Renal cortical epithelial cell (primary cell): ENCODE results near the gene UBE2O. TPM values are rescaled to one million over a fixed set of nuclear protein-coding genes. Genes with fewer than 3 reads are reported as not detected.
A peak's percentile ranks its signal among the peaks of the same experiment; 100 is the strongest.

Experiments
- DNase-seq: peaks from one replicate; pipeline ENCODE4 v3.0.0-alpha.2; 2011; ENCODE audit warnings: low read depth
- total RNA-seq: library from RNA; depleted of rRNA; stranded (reverse); fragments of >200 nt; gene quantifications from 2 replicates; pipeline ENCODE4 v1.2.3, GENCODE V29; 2014

Gene UBE2O
- total RNA-seq, 1 donor from 2014 or later = 36.8 TPM

- no peak for DNase-seq
Measured at GRCh38 chr17:76415786-76416185, 37.2 kb downstream of the UBE2O start.

GRCh38 chr17:76414334-76415295 is 38.3 kb downstream of the UBE2O start:
- no peak for DNase-seq

DNA sequence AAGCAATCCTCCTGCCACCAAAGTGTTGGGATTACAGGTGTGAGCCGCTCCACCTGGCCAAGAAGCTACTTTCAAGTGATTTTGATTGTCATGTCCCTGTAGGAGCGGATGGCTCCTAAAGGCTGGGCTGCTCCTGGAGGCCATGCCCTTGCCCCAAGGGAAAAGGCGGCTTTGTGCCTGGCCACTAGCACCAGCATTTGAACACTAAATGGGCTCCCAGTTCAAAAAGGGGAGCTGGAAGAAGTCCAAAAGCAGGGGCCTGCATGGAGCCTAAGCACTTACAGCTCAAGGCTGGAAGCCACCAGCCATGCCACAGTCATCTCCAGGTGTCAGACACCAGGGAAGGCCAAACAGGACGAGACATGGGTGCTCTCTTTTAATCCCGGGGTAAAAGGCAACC is 41.7 kb downstream of the UBE2O start:
- no peak for DNase-seq

GRCh38 chr17:76410328-76410965 is 42.5 kb downstream of the UBE2O start:
- DNase-seq = no peak

DNA sequence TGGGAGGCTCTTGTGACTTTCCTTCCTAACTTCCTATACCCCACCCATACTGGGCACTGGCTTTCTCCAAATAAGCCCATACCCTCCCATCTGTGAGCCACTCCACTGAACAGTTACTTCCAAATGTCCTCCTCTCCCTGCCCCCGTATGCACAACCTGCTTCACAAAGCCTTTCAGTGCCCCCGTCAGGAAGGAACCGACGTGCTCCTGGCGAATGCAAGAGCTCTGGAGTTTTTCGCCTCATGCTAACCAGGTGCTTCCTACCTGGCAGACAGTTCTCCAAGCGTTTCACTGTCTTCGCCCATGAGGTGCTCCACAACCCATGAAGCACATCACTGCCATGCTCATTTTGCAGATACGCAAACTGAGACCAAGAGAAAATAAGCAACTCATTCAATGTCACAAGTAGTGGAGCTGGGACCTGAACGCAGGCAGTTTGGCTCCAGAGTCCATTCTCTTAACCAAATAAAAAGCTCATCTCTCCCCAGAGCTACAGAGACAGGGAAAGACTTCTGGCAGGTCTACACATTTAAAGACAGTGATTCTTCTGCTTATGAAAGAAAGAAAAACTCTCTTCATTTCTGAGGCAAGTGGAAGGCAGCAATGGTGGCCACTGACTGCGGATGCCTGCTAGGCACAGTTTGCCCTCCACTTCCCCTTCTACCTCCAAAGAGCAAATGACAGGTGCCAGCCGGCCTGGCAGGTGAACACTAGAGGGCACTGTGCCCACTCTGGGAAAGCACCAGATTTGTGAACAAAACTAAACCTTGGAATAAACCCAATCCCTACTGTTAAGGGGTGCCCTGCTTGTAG is 44.7 kb downstream of the UBE2O start:
- peak; percentile 41 for DNase-seq

- no peak for DNase-seq
Measured at GRCh38 chr17:76407509-76407908, 45.4 kb downstream of the UBE2O start.

DNA sequence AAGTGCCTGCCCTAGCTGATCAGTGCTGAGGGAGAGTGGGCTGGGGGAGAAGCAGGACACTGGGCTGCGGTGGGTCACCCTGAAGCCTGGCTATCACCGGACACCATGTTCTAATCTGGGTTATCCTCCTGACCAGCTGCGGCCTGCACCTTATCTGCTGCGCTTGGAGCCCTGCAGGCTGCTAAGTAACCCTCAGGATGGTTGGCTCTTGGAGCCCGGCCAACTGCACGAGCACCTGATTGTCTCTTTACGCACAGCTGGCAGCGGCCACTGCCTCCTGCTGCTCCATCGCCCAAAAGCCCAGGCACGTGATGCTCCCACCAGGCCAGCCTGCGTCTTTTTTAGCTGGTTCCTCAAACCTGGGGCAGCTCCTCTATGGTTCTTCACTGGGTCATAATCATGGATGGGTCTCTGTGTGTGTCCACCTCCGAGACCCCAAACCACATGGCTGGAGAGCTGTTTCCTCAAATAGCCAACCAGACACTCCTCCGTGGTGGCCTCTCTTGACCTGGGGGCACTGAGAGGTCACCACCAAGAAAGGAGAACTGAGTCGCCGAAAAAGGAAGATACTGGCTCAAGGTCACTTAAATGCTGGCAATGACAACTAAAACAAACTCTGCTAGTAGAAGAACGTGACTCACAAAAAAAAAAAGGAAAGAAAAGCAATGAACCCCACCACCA is 46.8 kb downstream of the UBE2O start:
- no peak for DNase-seq

DNA sequence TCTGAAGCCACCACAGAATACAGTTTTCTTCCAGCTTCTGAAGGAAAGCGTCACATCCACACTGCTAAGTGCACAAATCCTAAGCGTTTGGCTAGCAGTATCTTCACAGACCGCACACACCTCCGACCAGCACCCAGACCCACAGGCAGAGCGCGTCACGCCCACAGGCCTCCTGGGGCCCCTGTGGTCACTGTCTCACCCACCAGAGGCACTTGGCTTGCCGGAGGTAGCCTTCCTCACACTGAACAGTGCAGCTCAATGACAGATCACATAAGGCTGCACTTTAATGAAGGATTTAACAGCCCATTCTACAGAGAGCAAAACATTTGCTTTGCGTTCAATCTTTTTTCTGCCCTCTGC is 47.4 kb downstream of the UBE2O start:
- no peak for DNase-seq

GRCh38 chr17:76404976-76405563 is 47.9 kb downstream of the UBE2O start:
- no peak for DNase-seq

GRCh38 chr17:76404256-76404655 is 48.7 kb downstream of the UBE2O start:
- DNase-seq = no peak

DNA sequence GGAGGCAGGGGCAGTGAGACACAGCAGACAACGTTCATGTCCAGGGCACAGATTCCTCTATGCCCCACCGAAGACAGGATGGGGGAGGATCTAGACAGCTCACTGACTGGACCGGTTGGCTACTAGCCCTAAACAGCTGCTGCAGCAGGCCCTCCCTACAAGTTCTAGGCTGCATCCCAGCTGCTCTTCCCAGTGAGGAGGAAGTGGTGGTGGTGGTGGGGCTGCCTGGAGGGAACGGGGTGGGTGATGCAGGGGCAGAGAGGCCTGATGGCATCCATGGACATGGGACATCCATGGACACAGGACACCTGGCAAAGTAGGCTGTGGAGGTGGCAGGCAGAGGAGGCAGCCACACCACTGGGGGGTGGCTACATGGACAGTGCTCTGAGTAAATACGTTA is 50.2 kb downstream of the UBE2O start:
- no peak for DNase-seq

DNA sequence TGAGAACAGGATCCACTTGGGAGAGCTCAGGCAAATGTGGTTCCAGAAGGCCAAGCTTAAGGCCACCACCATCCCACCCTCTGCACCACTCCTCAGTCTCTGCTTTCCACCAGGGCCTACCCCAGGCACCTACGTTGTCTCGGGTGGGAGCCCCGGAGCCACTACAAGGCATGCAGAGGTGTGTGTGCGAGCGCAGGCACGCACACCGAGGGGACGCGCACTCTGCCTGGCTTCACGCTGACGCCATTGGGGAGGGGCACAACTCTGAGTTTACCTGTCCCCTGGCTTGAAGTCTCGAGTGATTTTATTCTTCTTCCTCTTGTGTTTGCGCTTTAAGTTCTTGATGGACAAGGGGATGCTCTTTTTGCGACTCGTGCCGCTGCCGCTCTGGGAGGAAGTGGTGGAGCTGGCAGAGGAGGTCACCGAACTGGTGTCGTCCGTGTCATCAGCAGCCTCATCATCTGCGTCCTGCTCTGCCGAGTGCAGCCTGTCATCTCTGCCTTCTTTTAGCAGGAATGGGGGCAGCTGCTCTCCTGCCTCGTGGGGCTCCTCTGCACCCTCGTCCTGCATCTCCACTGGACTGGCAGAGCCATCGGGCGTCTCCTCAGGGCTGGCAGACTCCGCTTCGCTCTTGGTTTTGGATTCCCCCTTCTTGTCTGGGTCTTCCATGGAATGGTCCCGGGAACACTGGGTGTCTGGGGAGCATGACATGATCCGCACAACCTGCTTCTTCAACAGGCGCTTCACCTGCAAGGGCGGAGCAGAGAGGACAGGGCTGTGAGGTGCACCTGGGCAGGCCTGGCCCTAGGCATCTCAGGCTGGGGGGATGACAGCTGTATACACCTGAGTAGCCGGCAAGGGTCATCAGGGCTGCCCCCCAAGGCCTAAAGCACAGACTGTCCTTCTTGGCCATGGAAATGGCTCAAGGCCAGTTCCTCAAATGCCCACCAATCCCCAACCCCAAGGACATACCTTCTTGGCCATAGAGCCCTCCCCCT is 53.5 kb downstream of the UBE2O start:
- DNase-seq = no peak

DNA sequence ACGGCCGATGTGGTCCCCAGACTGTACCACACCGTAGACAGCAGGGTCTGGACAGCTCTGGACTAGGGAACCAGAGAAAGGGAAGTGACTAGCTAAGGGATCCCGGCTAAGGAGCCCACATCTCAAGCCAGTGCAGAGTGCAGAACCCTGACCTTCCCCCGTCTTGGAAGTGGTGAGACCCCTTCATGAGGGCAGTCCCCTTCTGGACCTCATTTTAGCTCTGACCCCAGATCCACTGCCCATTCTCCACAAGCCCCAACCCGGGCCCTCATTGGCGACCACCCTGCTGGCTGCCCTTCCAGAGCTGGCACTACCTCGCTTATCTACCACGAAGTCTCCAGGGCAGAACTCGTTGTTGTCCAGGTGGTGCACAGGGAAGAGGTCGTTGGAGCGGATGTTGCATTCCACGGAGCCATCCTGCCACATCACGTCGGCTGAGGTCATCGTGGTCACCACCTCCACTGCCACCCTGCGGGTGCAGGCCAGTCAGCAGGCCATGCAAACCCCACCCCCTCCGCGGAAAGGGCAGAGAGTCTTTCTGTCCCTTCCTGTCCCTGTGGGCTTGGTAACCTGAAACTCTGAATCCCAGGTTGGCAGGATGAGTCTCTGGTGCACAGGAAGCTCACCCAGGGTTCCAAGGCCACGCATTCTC is 54.3 kb downstream of the UBE2O start:
- DNase-seq = no peak

GRCh38 chr17:76397687-76398522 is 55.0 kb downstream of the UBE2O start:
- DNase-seq = peak; percentile 75

DNA sequence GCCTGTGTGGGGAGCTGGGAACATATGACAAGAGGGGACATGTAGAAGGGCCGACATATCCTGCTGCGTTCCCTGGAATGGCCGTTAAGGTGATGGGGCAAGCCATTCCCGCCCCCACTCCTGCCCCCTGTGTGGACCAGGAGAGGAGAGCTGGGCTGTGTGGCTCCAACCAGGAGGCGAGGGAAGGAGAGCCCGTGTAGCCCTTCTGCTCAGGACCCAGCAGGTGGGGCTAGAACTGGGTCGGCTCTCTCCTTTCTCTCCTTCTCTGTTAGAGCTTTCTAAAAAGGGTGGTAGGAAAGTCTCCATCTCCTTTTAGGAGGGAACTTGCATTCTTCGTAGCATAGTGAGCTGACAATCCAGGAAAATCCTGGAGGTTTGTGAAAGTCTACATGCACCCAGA is 55.8 kb downstream of the UBE2O start:
- DNase-seq = no peak

DNA sequence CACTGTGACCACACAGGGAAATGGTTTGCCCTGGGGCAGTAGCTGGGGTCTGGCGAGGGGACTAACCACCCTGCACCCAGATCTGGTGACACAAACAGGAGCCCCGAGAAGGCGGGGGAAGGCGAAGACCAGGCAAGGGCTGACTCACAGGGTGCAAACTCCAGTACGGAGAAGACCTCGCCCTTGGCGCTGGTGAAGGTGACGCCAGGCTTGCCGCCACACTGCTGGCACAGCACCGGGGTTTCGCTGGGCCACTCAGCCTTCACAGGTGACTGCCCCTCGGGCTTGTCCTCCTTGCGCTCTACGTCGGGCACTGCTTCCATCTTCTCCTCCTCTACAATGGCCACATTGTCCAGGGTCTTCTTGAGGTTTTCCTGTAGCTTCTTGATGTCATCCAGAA is 57.0 kb downstream of the UBE2O start:
- no peak for DNase-seq

DNA sequence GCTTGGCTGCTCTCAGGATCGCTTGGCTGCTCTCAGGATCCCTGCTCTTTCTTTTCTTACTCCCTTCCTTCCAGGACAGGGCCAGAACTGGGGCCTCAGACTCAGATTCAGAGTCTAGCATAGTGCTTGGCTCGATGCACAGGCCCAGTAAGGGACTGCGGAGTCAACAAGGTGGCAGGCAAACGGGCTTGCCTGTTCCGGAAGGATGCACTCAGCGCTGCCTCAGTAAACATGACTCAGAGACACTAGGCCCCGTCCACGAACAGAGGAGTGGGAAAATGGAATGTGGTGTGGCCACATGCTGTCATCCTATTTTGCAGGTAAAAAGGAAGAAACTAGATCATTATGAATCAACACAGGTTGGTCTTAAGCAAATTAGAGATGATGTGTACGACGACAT is 58.8 kb downstream of the UBE2O start:
- peak; percentile 85 for DNase-seq

DNA sequence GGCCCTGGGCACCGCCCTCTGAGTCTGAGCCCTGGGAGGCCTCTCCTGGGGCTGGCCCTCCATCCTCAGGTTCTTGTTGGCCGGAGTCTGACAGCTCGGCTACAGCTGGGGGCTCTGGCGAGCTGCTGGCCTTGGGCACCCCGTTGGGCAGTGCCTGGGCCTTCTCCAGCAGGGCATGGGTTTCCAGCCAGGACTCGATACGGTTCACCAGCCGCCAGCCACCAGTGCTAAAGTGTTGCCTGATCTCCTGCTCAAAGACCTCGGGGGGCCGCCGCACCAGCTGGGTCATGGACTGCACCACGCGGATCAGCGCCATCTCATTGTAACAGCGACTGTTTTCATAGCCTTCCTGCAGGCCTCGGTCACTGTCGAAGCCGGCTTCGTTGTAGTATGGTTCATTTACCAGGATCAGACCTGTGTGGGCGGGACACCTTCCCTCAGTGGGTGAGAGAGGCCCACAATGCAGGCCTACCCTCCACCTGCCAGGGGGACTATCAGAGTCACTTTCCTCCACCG is 61.7 kb downstream of the UBE2O start:
- no peak for DNase-seq
